ENCODE data around the gene RBM20. TPM values are rescaled to one million over a fixed set of nuclear protein-coding genes. Genes with fewer than 3 reads are reported as not detected.

The RBM20 gene
- polyA plus RNA-seq, 3 donors: not detected

- peaks cover 0 to 7% (median 3%) of the 10 kb centered on the region in 7 donors for H3K9me3 Mint-ChIP-seq
- Histone ChIP-seq H3K9me3 (replicated peaks in 1 of 2; ENCODE audit: control insufficient read depth in 1 of 2, insufficient read depth in 1 of 2, low read length in 2 of 2) (no peaks in the 10 kb centered on the region), H2AFZ (ENCODE audit: insufficient read depth, low read depth, low read length, poor library complexity, severe bottlenecking) (no peak overlapping the region), H3K4me3 (replicated peaks in 1 of 3; ENCODE audit: low read depth in 2 of 3, low read length in 3 of 3) (no peak overlapping the region), H3K27ac (ENCODE audit: low read depth in 1 of 2, low read length in 2 of 2) (no peak overlapping the region), H3K79me2 (ENCODE audit: insufficient read depth, low read length) (no peaks in the 10 kb centered on the region), H3K9ac (ENCODE audit: insufficient read depth, low read length, poor library complexity, severe bottlenecking) (no peak overlapping the region), H4K20me1 (ENCODE audit: insufficient read depth, low read length) (no peaks in the 10 kb centered on the region), H3K36me3 (replicated peaks in 1 of 2; ENCODE audit: control insufficient read depth in 1 of 2, insufficient read depth in 2 of 2, low read length in 2 of 2) (no peaks in the 10 kb centered on the region), H3K27me3 (ENCODE audit: control insufficient read depth in 2 of 2, insufficient read depth in 2 of 2, low read length in 2 of 2) (no peaks in the 10 kb centered on the region), H3K4me2 (replicated peaks; ENCODE audit: extremely low read depth, low read length, poor library complexity, severe bottlenecking) (no peak overlapping the region), H3K4me1 (ENCODE audit: control insufficient read depth in 1 of 2, insufficient read depth in 2 of 2, low read length in 2 of 2) (no peaks in the 10 kb centered on the region)
- H3K4me3 Mint-ChIP-seq: no peak overlapping the region
- 90% methylated on average over 6 of the region's 6 CpGs for WGBS (ENCODE audit: insufficient coverage)
- H3K27ac Mint-ChIP-seq: no peak overlapping the region
- no peak for TF ChIP-seq CTCF (IDR thresholded peaks at IDR 0.05)
- no peaks in the 10 kb centered on the region for H3K36me3 Mint-ChIP-seq
- intact Hi-C loops (cut with micrococcal nuclease): no loop called here
- H3K4me1 Mint-ChIP-seq: no peaks in the 10 kb centered on the region
- H3K27me3 Mint-ChIP-seq (ENCODE audit: low read depth in 3 of 3): peaks cover 1 to 6% (median 2%) of the 10 kb centered on the region in 3 donors
- no peak for DNase-seq
Measured at GRCh38 chr10:110625356-110625894, 18.7 kb upstream of the RBM20 start.

- H3K4me2 ChIP-seq (replicated peaks; ENCODE audit: extremely low read depth, low read length, poor library complexity, severe bottlenecking): no peak overlapping the region
- no peak for DNase-seq
- H3K27ac Mint-ChIP-seq: peak overlapping the region in 1 of 7 donors; percentile 53
- no peaks in the 10 kb centered on the region for H3K9me3 ChIP-seq (replicated peaks in 1 of 2; ENCODE audit: control insufficient read depth in 1 of 2, insufficient read depth in 1 of 2, low read length in 2 of 2)
- no peaks in the 10 kb centered on the region for H3K27me3 ChIP-seq (ENCODE audit: control insufficient read depth in 2 of 2, insufficient read depth in 2 of 2, low read length in 2 of 2)
- 100% methylated on average over 2 of the region's 5 CpGs for WGBS (ENCODE audit: insufficient coverage)
- no peaks in the 10 kb centered on the region for H3K79me2 ChIP-seq (ENCODE audit: insufficient read depth, low read length)
- no peaks in the 10 kb centered on the region for H3K4me1 Mint-ChIP-seq
- no peak overlapping the region for H3K4me3 ChIP-seq (replicated peaks in 1 of 3; ENCODE audit: low read depth in 2 of 3, low read length in 3 of 3)
- H4K20me1 ChIP-seq (ENCODE audit: insufficient read depth, low read length): no peaks in the 10 kb centered on the region
- H3K4me3 Mint-ChIP-seq: no peak overlapping the region
- H2AFZ ChIP-seq (ENCODE audit: insufficient read depth, low read depth, low read length, poor library complexity, severe bottlenecking): no peak overlapping the region
- no peak overlapping the region for H3K9ac ChIP-seq (ENCODE audit: insufficient read depth, low read length, poor library complexity, severe bottlenecking)
- no peaks in the 10 kb centered on the region for H3K4me1 ChIP-seq (ENCODE audit: control insufficient read depth in 1 of 2, insufficient read depth in 2 of 2, low read length in 2 of 2)
- H3K36me3 Mint-ChIP-seq: no peaks in the 10 kb centered on the region
- no peak overlapping the region for H3K27ac ChIP-seq (ENCODE audit: low read depth in 1 of 2, low read length in 2 of 2)
- intact Hi-C loops (cut with micrococcal nuclease): no loop called here
- H3K9me3 Mint-ChIP-seq: peaks cover 0 to 7% (median 3%) of the 10 kb centered on the region in 7 donors
- TF ChIP-seq CTCF (IDR thresholded peaks at IDR 0.05): no peak
- H3K36me3 ChIP-seq (replicated peaks in 1 of 2; ENCODE audit: control insufficient read depth in 1 of 2, insufficient read depth in 2 of 2, low read length in 2 of 2): no peaks in the 10 kb centered on the region
- peaks cover 1 to 6% (median 2%) of the 10 kb centered on the region in 3 donors for H3K27me3 Mint-ChIP-seq (ENCODE audit: low read depth in 3 of 3)
Measured at GRCh38 chr10:110625951-110626855, 17.9 kb upstream of the RBM20 start.

Measured in CD14-positive monocyte (primary cell).